ELF-1 (cell line): ENCODE results near the gene LCE2A.
"Not testable (repeated sequence)": the region's sequence is repeated elsewhere in the genome, so short reads cannot be mapped to it uniquely, and the experiment has no call there.

Source experiments
- DNase-seq: peaks from one replicate; pipeline ENCODE4 v3.0.0-alpha.2; 2016; ENCODE audit warnings: low read depth, low spot score

Gene LCE2A

GRCh38 chr1:152697701-152698600 is at the start of gene LCE2A:
Gene LCE2A, plus strand, starts transcription at chr1:152698345. Its CDS starts 557 bp downstream, at chr1:152698902.
- DNase-seq = no peak

GRCh38 chr1:152654110-152654509 is 44.0 kb upstream of the LCE2A start:
- DNase-seq = peak; percentile 81

GRCh38 chr1:152656459-152656858 is 41.7 kb upstream of the LCE2A start:
- no peak for DNase-seq

GRCh38 chr1:152657677-152658076 is 40.5 kb upstream of the LCE2A start:
- no peak for DNase-seq

- DNase-seq = no peak
Measured at GRCh38 chr1:152658649-152659048, 39.5 kb upstream of the LCE2A start.

- DNase-seq = no peak
Measured at GRCh38 chr1:152663098-152663497, 35.0 kb upstream of the LCE2A start, which contains the start of gene LCE2D. Gene LCE2D, plus strand, starts transcription at chr1:152663380. Its CDS starts 726 bp downstream, at chr1:152664106.

- not testable (repeated sequence) for DNase-seq
Measured at GRCh38 chr1:152666171-152666570, 32.0 kb upstream of the LCE2A start.

GRCh38 chr1:152667648-152668047 is 30.5 kb upstream of the LCE2A start:
- no peak for DNase-seq

GRCh38 chr1:152673016-152673415 is 25.1 kb upstream of the LCE2A start:
- DNase-seq = no peak

- not testable (repeated sequence) for DNase-seq
Measured at GRCh38 chr1:152674983-152675382, 23.2 kb upstream of the LCE2A start, which contains the start of gene LCE2C. Gene LCE2C, plus strand, starts transcription at chr1:152675279. Its CDS starts 737 bp downstream, at chr1:152676016.

- no peak for DNase-seq
Measured at GRCh38 chr1:152679459-152679858, 18.7 kb upstream of the LCE2A start.

- no peak for DNase-seq
Measured at GRCh38 chr1:152681616-152682015, 16.5 kb upstream of the LCE2A start.

- no peak for DNase-seq
Measured at GRCh38 chr1:152683846-152684245, 14.3 kb upstream of the LCE2A start.

GRCh38 chr1:152685823-152686222 is 12.3 kb upstream of the LCE2A start, which contains the start of gene LCE2B:
Gene LCE2B, plus strand, starts transcription at chr1:152686123. Its CDS starts 721 bp downstream, at chr1:152686844.
- DNase-seq = not testable (repeated sequence)

GRCh38 chr1:152699746-152700145 is 1.6 kb downstream of the LCE2A start:
- DNase-seq = no peak

- no peak for DNase-seq
Measured at GRCh38 chr1:152707860-152708259, 9.7 kb downstream of the LCE2A start, which contains the start of gene LCE4A. Gene LCE4A, plus strand, starts transcription at chr1:152708160. Its CDS starts 916 bp downstream, at chr1:152709076.

- no peak for DNase-seq
Measured at GRCh38 chr1:152718238-152718637, 20.1 kb downstream of the LCE2A start.

- DNase-seq = no peak
Measured at GRCh38 chr1:152725261-152725660, 27.1 kb downstream of the LCE2A start.

- DNase-seq = no peak
Measured at GRCh38 chr1:152728986-152729385, 30.8 kb downstream of the LCE2A start.

- no peak for DNase-seq
Measured at GRCh38 chr1:152735648-152736047, 37.5 kb downstream of the LCE2A start.

- no peak for DNase-seq
Measured at GRCh38 chr1:152737997-152738396, 39.9 kb downstream of the LCE2A start.

- no peak for DNase-seq
Measured at GRCh38 chr1:152739841-152740240, 41.7 kb downstream of the LCE2A start.

GRCh38 chr1:152741656-152742055 is 43.5 kb downstream of the LCE2A start:
- DNase-seq = no peak
